Measurements from ENCODE around the gene C17orf113.
A peak's percentile ranks its signal among the peaks of the same experiment; 100 is the strongest.

Gene C17orf113

DNA sequence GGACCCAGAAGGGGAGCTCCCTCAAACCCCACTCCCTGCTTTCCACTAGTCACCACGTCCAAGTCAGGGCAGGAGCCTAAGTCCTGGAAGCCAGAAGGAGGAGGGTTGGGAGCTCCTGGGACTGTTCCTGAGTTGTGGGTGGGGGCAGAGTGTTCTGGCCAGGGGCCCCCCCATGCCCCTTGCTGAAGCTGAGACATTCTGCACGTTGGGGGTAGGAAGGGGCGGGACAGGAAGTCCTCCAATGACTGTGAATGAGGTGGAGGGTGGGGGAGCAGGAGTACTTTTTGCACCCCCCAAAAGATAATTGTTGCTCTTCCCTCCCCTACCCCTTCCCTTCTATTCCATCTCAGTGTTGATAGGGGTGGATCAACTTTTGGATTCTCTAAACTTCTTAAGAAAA, 21.4 kb upstream of the C17orf113 start:
- no peak for DNase-seq

DNA sequence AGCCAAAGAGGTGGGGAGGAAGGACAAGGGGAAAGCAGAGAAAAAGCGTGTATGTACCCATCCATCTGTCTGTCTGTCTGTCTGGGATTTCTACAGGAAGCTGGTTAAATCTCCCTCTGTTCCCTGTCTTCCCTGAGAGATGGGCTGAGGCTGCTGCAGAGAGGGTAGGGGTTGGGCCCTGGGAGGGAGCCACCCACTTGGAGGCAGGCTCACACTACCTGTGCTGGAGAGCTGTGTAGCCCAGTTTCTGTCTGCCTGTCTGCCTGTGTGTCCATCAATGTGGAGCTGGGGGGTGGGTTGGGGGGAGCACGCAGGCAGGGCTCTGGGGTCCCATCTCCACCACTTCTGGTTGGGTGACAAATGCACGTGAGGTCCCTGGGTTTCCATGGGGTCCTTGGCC, 18.6 kb upstream of the C17orf113 start:
- DNase-seq: no peak

DNA sequence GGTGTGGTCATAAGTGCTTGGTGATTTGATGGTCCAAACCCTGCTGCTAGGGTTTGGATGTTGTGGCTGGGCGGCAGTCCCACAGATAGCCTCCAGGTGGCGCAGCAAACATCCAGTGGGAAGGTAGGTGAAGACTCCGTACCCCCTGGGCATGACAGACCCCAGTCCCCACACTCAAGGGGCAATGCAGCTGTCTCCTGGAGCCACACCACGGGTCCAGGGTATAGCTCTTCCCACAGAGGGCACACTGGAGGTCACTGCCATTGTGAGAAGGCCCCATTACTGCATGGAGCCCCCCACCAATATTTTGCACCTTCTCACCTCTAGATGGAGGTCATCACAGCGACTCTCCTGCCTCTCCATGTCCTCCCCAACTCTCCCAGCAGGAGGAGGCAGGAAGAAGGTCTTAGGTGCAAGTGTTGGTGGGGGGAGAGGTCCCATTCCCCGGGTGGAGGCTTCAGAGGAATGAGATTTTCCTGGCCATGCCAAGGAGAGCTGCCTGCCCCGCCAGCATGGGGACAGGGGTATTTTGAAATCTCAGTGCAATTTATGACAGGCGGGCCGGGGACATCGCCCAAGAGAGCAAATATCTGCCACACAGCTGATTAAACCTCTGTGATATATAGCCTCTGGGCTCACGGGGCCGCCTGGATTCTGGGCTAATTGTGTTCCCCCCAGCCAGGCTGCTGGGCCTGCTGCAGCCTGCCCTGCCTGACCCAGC, 17.1 kb upstream of the C17orf113 start:
- DNase-seq: peak; percentile 5

DNA sequence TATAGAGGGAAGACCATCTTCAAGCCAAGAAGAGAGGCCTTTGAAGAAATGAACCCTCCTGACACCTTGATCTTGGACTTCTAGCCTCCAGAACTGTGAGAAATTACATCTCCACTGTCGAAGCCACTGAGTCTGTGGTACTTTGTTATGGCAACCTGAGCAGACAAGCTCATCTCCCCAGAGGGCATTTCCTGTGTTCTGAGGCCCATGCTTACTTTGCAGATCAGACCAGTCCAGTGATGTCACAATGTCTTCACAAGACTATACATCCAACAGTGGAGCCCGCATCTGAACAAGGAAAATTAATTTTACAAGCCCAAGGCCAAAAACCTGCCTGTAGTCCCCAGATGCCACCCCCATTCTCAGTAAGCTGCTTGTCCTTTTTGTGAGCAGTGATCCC, 14.8 kb upstream of the C17orf113 start:
- no peak for DNase-seq

GRCh38 chr17:42062681-42063080, 12.3 kb upstream of the C17orf113 start:
- DNase-seq: no peak

GRCh38 chr17:42061646-42062487, 11.5 kb upstream of the C17orf113 start:
- DNase-seq: no peak

DNA sequence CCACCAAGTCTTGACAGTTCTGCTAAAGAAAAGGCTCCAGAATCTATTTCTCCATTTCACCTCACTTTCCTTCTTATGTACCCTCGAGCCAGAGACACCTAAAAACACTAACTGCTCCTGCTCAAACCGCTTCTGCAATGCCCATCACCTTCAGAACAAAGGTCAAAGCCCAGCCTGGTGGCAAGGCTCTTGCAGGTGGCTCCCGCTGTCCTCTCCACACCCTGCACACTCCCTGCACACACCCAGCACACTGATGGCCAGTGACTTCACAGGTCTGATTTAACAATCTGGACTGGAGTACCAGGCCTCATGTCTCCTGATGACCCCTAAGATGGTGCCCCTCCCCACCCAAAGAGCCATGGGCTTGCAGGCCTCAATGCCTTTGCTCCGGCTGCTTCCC, 9.8 kb upstream of the C17orf113 start:
- DNase-seq: no peak

DNA sequence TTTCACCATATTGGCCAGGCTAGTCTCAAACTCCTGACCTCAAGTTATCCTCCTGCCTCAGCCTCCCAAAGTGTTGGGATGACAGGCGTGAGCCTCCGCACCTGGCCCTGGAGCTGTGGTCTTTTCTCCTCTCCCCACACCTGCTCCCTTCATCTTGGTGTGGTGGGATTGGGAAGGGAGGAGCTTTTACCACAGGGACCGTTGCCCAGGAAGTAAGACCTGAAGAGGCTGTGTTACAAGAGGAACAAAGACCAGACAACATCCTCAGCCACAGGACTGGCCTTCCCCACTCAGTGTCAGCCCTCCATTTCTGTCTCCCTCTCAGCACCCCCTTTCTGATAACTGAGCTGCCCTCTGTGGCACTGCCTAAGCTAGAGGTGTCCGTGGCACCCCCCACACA, 9.4 kb upstream of the C17orf113 start:
- DNase-seq: no peak

- DNase-seq: no peak
These were observed 7.7 kb upstream of the C17orf113 start for GRCh38 chr17:42058063-42058462.

DNA sequence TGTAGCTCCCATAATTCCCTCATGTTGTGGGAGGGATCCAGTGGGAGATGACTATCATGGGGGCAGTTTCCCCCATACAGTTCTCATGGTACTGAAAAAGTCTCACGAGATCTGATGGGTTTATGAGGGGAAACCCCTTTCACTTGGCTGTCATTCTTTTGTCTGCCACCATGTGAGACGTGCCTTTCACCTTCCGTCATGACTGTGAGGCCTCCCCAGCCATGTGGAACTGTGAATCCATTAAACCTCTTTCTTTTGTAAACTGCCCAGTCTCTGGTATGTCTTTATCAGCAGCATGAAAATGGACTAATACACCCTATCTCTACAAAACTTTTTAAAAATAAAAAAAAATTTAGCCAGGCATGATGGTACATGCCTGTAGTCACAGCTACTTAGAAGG, 6.2 kb upstream of the C17orf113 start:
- DNase-seq: no peak

- DNase-seq: no peak
These were observed 5.1 kb upstream of the C17orf113 start for GRCh38 chr17:42055496-42055895.

DNA sequence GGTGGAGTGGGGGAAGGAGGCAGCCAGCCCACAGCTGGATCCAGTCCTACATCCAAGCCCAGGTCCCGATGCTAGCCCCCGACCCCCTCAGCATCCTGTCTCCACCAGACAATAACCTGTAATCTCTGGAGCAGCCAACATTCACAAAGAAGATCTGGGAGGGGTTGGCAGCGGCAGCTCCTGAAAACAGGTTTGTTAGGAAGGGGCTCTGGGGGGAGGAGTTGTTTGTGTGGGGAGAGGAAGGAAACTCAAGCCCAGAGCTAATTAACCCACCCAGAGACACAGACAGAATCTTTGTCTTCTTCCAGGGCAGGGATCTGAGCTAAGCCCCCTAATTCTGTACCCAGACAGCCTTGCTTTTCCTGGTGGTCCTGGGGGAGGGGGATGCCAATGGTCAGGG, 4.6 kb upstream of the C17orf113 start:
- peak; percentile 46 for DNase-seq

DNA sequence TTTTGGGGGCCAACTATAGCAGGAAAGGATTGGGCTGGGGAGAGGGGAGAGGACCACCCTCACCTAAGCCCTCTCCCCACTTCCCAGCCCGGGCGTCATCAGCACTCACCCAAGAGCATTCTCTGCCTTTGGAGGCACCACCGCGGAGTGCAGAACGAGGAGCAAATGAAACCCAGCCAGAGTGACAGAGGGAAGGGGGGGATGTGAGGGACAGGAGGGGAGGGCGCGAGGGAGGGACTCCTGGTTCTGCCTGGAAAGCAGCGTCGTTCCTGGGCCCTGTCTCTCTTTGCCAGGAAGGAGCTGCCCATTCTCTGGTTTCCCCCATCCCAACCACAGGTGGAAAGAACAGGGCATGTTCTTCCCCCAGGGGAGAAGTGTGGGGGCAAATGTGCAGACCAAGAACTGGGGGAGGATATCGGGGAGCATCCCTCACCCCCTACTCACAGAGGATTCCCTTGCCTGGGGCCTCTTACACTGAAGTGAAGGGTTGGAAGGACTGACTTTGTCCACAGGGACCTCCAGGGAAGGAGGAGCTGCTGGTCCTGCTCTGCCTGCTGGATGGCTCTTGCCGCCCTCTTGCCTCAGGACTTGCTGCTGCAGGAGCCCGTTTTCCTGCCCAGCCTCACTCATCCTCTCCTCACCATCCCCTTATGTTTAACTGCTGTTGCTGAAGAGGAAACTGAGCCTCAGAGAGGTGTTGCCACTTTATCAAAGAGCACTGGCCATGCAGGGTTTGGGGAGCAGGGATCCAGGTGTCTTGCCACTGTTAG, 3.5 kb upstream of the C17orf113 start:
- DNase-seq: no peak

- DNase-seq: no peak
These were observed 2.0 kb upstream of the C17orf113 start for GRCh38 chr17:42052346-42052877.

- no peak for DNase-seq
These were observed 1.2 kb upstream of the C17orf113 start for GRCh38 chr17:42051645-42052044.

- DNase-seq: no peak
These were observed 606 bp upstream of the C17orf113 start for GRCh38 chr17:42051013-42051400.

GRCh38 chr17:42049834-42050392, 488 bp downstream of the C17orf113 start:
- DNase-seq: no peak

DNA sequence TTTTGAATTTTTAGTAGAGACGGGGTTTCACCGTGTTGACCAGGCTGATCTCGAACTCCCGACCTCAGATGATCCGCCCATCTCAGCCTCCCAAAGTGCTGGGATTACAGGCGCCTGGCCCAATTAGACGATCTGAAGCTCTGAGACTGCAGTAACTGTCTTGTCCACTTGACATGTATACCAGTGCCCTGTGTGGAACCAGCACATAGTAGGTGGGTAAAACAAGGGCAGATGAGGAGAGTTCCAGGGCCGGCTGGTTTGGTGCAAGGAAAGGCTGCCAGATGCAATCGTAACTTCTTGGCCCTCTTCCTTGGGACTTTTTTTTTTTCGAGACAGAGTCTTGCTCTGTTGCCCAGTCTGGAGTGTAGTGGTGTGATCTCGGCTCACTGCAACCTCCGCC, 3.1 kb downstream of the C17orf113 start:
- no peak for DNase-seq

DNA sequence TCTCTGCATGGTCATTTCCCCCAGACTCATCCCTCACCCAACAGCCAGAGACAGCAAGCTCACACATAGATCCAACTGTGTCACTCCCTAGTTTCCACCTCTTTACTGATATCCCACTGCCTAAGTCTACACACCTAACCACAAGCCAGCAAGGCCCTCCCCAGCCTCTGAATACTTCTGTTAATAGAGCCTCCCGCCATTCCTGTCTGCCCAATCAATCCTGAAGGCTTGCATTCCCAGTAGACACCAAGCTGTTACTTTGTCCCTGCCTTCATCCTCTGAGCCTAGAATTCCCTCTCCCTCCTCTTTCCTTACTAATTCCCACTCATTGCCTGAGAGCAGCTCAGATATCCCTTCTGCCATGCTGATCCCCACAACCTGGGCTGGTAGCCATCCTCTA, 4.7 kb downstream of the C17orf113 start:
- DNase-seq: no peak

- no peak for DNase-seq
These were observed 7.6 kb downstream of the C17orf113 start for GRCh38 chr17:42042598-42043319.

DNA sequence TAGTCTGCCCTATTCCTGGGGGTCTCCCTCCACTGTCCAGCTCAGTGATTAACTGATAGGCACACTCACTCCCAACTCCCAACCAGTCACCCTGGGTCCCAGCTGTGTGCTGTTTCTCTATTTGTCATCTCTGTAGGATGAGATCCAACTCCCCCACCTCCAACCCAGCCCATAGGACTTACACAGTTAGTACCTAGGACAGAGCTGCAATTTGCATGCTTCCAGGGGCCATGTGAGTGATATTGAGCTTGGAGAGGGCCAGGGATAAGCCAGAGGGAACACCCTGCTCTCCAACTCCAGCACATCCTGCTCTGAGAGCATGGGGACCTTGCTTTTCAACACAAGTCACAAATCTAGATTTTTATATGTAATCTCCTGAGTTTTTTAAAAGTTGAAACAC, 8.8 kb downstream of the C17orf113 start:
- DNase-seq: no peak

DNA sequence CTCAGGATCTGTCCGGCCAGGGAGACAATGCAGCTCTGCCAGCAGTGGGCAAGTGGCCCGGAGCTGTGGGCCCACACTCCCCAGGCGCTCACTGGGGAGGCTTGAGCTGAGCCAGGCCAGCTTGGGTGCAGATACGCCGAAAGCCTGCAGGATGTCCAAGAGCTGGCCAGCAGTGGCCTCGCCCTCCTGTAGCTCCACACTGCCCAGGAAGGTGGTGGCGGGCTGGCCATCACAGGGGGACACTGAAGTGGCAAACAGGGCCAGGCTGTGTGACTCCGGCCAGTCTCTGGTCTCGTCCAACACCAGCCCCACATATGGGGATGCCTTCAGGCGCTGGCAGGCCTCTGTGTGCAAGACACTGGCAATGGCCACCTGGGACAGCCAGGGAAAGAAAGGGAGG, 9.6 kb downstream of the C17orf113 start:
- DNase-seq: no peak

All from COR-L47 (cell line).